SW480 (cell line): ENCODE measurements around the gene EPHA2.
"Not testable (repeated sequence)": the region's sequence is repeated elsewhere in the genome, so short reads cannot be mapped to it uniquely, and the experiment has no call there.

Experiments
- DNase-seq: peaks from one replicate; pipeline ENCODE4 v3.0.0-alpha.2; 2016; ENCODE audit warnings: low spot score

Gene EPHA2

DNA sequence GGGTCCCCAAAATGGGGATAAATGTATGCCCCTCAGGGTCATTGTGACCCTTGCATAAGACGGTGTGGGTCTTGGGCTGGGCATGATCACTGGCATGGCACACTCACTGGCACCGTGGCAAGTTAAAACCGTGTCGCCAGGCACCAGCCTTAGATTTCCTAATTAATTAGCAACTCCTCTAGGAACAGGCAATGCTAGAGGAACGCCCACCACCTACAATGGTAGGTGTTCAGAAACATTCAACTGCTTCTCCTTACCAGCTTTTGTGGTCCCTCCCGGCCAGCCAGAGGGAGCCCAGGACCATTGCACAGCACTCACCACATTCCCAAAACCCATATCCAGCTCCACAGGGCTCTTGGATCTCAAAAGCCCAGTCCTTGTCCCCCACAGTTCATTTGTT is 36.4 kb downstream of the EPHA2 start:
- DNase-seq = no peak

DNA sequence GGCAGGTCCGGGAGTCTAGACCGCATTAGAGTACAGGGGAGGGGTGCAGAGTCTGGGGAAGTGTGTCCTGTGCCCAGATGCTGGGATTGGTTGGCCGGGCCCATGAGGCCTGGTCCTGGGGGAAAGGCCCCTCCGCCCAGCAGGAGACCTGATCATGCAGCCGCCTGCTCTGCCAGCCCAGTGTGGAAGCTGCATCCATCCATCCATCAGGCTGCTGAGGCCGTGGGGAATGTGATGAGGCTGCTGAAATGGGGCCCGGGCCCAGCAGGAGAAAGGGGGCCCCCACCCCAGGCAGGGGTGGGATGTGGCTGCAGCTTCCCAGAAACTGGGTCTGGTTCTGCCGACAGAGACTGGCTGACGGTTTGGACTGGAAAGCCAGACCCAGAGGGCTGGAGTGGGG is 37.2 kb downstream of the EPHA2 start:
- DNase-seq = no peak

DNA sequence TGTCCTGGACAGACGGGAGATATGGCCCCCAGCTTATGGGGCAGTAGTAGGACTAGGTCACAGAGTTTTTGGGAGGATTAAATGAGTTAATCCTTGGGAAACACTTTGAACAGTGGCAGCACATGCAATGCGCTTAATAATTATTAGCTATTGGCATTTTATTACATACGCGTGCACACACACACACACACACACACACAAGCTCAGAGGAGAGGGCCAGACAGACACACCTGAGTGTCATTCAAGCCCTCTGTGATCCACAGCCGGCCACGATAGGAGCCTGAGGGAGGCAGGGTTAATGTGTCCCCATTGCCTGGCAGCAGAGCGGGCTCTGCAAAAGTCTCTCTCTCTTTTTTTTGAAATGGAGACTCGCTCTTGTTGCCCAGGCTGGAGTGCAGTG is 37.9 kb downstream of the EPHA2 start:
- DNase-seq = no peak

DNA sequence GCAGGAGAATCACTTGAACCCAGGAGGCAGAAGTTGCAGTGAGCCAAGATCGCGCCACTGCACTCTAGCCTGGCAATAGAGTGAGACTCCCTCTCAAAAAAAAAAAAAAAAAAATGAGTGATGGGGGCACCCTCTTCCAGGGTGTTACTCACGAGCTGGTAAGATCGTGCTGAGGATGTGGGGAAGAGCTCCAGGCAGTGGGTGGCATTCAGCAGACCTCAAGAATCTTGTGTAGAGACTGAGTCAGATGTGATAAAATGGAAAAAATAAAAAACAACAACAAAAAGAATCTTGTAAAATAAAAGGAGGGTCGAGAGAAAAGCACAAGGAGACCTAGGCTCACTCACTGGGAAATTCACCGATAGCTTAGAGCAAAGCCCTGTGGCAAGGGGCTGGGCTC is 38.5 kb downstream of the EPHA2 start:
- DNase-seq = no peak

DNA sequence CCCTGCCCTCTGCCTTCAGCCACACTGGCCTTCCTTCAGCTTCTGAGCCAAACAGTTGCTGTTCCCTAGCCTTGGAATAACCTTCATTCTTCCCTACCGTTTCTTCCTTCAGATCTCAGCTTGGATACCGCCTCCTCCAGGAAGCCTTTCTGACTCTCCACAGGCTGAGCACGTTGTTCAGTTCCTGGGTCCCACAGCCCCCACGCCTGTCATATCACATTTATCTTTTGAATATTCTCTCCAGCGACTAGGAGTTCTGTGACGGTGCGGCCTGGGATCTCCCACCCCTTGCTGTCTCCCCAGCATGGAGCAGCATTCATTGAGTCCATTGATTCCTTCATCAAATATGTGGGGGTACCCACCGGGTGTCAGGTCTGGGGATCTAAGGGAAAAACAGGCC is 39.2 kb downstream of the EPHA2 start:
- no peak for DNase-seq

DNA sequence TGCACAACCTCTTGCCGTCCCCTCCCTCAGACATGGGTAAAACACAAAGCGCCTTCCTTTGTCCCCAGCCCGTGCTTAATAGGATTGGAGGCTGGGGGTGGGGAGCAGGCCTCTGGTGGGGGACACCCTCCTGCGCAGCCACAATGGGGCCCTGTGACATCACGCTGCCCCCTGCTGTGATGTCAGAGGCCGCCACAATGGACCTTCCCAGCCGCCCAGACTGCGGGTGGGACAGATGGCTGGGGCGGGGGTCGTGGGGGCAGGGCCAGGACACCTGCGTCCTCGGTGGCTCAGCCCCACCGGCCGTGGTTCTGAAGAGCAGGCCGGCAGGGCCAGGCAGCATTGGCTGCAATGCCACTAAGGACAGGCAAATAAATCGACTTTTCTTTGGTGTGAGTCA is 39.9 kb downstream of the EPHA2 start:
- DNase-seq = no peak

DNA sequence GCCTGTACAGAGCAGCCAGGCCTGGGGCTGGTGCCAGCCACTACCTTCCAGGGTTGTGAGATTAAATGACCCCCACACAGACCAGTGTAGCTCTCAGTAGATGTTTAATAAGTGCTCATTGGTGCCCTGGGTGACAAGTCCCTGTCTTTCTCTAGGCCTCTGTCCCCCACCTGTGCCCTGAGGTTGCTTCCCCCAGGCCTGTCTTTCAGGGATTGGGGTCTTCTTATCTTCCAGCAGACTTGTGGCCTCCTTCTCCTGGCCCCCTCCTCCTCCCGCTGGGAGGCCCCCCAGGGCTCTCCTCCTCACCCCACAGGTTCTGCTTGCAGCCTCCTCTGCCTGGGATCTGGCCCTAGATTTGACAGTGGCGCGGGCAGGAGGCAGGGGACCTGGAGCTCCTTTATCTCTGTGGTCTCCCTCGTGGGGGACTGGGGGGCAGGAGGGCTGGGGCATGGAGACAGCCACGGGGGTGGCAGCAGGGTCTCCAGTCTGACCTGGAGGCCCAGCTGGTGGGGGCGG is 40.3 kb downstream of the EPHA2 start:
- no peak for DNase-seq

DNA sequence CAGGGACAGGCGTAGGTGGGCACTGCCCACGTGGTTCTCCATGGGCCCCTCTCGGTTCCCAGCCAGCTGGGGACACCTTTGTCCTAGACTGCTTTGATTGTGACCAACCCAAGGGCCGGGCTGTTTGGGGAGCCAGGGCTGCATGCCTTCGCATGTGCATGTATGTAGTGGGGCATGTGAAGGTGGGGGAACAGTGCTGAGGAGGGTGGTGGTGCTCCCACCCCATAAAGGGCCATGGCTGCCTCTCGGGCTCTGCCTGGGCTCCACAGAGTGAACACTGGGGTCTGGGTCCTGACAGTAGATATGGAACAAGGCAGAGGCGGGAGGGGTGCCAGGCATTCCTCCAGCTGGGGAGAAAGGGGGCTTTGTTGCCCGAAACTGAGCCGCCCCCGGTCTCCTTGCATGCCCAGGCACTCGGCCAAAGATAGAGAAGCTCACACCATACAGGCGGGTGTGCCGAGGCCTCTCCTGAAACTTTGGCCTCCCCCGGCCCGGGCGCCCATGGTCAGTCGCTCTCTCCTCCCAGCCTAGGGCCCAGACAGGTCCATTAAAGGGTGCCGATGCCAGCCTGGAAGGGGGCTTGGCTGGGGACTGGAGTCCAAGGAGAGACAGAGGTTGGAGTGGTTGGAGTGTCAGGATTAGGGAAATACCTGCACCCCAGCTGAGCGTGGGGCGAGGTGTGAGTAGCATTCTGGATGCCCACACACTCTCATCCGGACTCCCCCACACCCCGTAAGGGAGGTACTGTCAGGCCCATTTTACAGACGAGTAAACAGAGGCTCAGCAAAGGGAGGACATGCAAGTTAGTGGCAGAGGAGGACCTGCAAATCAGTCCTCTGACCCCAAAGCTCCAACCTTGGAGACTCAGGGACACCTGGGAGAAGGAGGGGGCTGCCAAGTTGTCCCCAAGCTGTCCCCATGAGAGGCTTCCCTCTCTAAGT is 41.1 kb downstream of the EPHA2 start:
- DNase-seq = no peak

DNA sequence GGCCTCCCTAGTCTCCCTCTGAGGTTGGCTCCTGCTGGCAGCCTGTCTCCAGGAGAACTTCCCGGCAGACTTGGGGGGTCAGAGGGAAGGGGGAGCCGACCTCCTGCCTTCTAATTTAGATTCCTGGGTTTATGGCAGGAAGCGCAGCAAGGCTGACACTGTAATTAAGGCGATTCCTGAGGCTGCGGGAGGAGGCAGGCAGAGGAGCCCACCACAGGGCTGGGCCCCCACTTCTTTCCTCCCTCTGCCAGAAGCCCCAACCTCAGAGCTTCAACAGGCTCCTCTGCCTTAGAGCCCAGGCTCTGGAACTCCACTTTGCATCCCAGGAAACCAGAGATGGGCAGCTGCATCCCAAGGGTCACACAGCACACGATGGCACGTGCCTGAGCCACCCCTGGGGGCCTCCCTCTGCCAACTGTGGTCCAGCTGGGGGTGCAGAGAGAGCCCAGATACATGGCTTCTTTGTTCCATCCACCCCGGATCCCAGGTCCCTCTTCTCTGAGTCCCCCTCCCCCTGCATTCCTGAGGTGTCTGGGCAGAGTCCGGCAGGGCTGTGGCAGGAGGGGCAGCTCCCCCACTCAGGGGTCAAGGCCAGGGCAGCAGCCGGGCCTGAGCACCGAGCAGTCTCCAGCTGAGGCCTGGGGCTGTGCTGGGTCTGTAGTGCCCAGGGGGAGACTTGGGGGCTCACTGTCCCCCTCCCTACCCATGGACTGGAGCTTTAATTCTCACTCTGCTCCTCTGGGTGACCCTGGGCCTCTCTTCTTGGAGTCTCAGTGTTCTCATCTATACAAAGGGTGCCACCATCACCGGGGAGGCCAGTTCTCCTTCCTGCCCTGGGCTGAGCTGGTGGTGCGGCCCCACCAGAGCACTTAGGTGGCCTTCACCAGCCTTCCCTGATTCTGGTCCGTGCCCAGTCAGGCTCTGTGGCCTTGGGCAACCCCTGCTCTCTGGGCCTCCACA is 43.0 kb downstream of the EPHA2 start:
- DNase-seq = no peak

DNA sequence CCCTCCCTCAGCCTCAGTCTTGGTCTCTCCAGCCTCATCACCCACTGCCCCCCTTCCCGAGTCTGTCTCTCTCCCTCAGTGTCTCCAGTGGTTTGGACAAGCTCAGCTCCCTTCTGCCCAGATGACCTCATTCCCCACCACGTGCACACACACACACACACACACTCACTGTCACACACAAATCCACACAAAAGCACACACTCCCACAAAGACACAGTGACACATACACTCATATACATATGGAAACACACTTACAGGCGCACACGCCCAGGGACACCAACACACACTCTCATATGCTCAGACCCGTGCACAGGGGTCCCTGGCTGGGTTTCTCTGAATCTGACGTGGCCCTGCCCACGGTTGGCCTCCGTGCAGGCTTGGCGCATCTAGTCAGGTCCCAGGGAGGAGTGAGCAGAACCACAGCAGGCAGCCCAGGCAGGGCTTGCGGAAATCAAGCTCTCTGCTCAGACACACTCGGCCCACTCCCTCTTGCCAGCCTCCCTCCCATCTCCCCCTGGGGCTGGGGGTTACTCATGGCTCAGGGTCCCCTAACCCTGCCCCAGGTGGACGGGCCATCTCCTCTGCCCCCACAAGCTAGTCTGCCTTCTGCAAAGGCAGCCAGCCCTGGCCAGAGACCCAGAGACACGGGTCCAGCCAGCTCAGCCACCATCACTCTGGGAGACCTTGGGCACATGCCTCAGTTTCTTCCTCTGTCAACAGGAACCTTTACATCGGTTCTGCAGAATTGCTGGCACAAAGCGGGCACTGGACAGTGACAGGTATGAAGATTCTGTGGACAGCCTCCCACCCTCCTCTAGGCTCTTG is 43.9 kb downstream of the EPHA2 start:
- DNase-seq = peak; percentile 35

DNA sequence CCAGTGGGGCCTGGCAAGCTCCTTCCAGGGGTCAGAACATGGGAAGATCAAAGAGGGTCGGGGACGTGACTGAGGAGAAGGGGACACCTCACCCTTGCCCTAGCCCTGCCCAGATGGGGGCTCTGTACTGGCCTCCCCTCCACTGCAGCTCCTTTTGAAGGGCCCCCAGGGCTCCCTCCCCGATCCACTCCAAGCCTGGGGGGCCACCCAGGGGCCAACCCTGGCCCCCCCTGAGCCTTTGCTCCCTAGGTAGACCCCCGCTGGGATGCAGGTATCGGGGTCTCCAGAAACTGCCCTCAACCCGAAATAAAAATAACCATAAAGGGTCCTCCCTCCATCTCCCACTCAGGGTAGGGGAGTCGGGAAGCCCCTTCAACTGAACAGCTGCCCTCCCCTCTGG is 45.0 kb downstream of the EPHA2 start:
- no peak for DNase-seq

DNA sequence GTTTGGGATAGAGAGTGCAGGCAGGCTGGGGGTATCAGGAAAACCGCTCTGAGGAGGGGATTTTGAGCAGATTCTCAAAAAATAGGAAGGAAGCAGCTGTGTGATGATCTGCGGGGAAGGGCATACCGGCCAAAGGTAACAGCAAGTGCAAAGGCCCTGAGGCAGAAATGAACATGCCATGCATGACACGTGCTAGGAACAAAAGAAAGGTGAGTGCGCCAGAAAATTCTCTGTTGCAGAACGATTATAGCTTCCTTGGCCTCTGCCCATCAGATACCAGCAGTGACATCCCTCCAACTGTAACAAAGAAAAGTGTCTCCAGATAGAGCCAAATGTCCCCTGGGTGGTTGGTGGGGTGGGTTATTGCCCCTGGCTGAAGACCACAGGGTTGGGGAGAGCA is 45.4 kb downstream of the EPHA2 start:
- DNase-seq = no peak

DNA sequence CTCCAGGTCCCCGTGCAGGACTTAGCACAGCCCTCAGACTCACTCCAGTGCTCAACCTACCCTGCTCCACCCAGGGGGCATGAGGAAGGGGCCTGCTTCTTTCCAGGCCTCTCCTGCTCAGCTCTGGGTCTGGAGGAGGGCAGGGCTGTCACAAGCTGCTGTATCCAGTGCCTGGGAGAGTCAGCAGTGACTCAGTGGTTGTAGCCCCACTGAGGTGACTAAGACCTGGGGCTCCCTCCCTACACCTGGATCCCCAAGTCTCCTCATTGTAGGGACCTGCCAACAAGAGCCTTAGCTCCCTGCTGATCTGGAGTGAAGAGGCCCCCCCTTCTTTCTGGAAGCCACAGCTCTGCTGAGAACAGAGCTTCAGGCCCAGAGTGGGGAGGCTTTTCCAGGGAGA is 46.3 kb downstream of the EPHA2 start:
- no peak for DNase-seq

DNA sequence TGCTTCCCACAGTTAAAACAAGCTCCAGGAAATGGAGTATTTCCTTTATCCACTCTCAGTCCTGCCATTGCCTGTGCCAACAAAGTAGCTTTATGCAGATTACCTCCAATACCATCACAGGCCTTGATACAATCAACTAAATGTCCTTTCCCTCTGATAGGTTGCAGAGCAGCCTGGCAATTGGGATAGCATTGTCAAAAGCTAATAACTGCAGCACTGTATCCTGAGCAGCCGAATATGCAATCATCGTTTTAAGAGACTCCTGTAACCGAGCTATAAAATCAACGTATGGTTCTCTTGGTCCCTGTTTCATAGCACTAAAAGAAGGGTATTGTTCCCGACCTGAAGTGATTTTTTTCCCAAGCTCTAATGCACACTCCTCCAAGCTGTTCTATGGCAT is 48.8 kb downstream of the EPHA2 start:
- DNase-seq = not testable (repeated sequence)

DNA sequence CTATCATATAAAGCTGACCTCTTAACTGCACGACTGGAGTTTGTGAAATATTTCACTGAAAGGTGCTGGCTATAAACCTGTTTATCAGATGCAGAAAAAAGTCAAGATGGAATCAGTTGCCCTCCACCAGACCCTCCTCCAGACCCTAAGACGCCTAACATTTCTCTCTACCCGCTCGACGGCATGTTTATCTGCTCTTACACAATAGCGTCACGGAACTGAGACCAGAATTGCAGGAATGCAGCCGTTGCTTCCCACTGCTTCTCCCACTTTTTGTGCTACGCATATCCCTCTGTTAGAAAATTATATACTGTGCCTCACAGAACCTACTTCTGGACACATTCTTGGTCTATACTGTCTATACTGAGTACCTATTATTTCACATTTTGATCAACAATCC is 54.2 kb downstream of the EPHA2 start:
- no peak for DNase-seq

DNA sequence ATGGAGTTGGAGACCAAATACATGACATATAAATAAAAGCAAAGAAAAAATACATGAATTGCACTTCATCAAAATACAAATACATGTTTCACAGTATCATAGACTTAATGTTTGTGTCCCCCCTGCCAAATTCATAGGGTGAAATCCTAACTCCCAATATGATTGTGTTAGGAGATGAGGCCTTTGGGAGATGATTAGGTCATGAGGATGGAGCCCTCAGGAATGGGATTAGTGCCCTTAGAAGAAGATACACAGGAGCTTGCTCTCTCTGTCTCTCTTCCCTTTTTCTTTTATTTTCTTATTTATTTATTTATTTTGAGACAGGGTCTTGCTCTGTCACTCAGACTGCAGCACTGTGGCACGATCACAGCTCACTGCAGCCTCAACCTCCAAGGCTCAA is 56.5 kb downstream of the EPHA2 start:
- DNase-seq = no peak

DNA sequence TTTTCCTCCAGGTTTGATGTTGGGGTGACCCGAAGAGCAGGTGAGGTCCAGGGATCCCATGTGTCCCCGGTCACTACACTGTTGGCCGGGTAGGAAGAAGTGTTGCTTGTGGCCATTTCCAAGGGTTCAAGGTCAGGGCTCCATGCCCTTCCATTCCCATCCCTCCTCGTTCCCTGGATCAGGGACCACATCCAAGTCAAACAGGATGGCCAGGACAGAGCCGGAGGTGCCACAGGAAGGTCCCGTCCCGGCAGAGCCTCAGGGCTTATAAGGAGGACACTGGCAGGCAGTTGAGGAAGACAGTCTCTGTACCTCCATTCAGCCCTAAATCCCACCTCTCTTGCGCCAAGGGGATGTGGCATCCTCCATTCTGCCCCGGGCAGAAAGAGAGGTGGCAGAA is 60.4 kb downstream of the EPHA2 start:
- DNase-seq = no peak

DNA sequence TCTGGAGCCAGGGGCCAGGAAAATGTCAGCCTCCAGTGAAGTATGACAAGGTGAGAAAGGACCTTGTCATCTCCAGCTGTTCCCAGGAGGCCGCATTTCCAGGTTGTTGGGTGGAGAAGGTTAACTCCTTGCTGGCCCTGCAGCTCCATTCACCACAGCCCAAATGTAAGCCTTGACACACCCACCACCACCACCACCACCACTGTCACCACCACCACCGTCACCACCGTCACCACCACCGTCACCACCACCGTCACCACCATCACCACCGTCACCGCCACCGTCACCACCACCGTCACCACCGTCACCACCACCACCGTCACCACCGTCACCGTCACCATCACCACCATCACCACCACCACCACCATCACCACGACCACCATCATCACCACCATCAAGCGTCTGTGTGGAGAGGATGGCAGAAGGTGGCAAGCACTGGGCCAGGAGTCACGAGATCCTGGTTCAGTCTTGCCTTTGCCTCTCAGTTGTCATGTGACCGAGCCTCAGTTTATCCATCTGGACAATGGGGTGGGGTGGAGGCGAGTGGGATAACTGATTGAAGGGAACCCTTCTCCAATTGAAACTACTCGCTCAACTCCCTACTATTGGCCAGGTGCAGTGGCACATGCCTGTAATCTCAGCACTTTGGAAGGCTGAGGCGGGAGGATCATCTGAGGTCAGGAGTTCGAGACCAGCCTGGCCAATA is 61.3 kb downstream of the EPHA2 start:
- no peak for DNase-seq

DNA sequence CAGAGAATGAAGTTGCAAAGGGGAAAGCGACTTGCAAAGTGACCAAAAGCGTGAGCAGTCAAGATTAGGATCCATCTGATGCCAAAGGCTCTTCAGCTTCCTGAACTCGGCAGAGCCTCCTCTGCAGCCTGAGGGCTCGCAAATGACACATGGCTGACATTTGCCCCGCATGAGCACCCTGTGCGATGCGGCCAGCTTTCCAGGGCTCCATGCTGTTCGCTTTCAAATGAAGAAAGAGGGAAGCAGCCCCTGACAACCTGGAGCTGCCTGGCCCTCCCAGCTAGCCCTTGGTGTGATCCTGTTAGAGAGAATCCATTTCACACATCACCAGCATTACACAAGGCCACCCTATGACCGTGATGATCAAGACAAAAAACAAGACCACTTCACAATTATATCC is 62.3 kb downstream of the EPHA2 start:
- DNase-seq = no peak

DNA sequence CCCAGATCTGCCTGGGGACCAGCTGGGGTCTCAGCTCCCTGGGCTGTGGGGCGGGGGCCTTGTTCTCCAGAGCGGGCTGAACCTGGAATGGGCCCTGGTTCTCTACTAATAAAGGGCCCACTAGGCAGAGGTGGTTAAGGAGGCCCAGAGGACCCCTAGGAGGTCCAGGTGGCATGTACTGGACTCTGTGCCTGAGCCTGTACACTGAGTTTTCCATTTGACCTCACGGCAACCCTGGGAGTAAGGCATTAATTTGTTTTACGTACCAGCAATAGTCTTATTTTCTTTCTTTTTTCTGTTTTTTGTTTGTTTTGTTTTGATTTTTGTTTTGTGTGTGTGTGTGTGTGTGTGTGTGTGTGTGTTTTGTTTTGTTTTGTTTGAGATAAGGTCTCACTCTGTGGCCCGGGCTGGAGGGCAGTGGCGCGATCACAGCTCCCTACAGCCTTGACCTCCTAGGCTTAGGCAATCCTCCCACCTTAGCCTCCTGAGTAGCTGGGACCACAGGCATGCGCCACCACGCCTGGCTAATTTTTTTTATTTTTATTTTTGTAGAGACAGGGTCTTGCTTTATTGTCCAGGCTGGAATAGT is 62.9 kb downstream of the EPHA2 start:
- DNase-seq = no peak
